Mononuclear cell (primary cell): ENCODE results near the gene AMY1C. TPM values are rescaled to one million over a fixed set of nuclear protein-coding genes. Genes with fewer than 3 reads are reported as not detected.
"Not testable (repeated sequence)": the region's sequence is repeated elsewhere in the genome, so short reads cannot be mapped to it uniquely, and the experiment has no call there.

ENCODE experiments used
- H3K27me3 ChIP-seq: 2 replicates; pipeline ENCODE4 v1.6.0; 2011; ENCODE audit warnings: low read length, control low read depth; ENCODE audit not compliant: insufficient read depth
- H3K4me1 ChIP-seq: 2 replicates; pipeline ENCODE4 v1.5.1; 2011; ENCODE audit warnings: mild to moderate bottlenecking, low read length, control low read depth; ENCODE audit not compliant: insufficient read depth
- H3K4me3 ChIP-seq: 2 replicates; pipeline ENCODE4 v1.5.1; 2011; ENCODE audit warnings: mild to moderate bottlenecking, low read length, moderate library complexity
- H3K9me3 ChIP-seq: 2 replicates; pipeline ENCODE4 v1.5.1; 2011; ENCODE audit warnings: low read depth, mild to moderate bottlenecking, control low read depth, low read length
- total RNA-seq: library from RNA; depleted of rRNA; stranded (reverse); fragments of >200 nt; gene quantifications from one replicate; pipeline ENCODE4 v1.2.3, GENCODE V29; 2012

AMY1C gene
- not detected for total RNA-seq

DNA sequence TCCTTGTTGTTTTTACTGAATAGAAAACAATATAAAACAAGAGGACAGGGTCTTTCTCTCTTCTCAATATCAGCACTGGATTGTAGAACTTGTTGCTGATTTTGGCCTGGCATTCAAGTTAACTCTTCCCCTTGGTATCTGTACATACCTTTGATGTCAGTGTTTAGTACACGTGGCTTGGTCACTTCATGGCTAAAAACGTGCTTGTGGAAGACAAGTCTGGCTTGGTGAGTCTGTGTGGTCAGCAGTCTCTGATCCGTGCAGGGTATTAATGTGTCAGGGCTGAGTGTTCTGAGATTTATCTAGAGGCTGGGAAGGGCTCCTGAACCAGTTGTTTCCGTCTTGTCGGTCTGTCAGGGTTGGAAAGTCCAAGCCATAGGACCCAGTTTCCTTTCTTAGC, at the start of gene AMY1C:
Gene AMY1C (plus strand): TSS at position 301 of the 400 bp plus-strand sequence. CDS start 572 bp downstream, outside the sequence.
- H3K4me1 ChIP-seq, H3K9me3 ChIP-seq, H3K4me3 ChIP-seq, H3K27me3 ChIP-seq: not testable (repeated sequence)

DNA sequence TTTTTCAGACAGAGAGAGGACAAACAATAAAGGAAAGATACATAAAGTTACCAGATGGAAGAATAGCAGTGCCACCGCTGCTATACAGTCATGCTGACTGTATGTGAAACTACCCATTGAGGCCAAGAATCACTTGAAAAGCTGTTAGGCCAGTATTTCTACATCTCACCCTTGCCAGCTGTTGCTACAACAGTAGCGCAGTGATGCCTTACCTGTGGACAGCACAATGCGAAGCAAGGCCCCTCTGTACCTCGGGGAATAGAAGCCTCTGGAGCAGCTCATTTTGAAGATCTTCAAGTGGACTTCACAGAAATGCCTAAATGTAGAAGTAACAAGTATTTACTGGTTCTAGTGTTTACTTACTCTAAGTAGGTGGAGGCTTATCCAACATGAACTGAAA, 49.0 kb upstream of the AMY1C start:
- not testable (repeated sequence) for H3K27me3 ChIP-seq, H3K4me3 ChIP-seq, H3K9me3 ChIP-seq, H3K4me1 ChIP-seq

DNA sequence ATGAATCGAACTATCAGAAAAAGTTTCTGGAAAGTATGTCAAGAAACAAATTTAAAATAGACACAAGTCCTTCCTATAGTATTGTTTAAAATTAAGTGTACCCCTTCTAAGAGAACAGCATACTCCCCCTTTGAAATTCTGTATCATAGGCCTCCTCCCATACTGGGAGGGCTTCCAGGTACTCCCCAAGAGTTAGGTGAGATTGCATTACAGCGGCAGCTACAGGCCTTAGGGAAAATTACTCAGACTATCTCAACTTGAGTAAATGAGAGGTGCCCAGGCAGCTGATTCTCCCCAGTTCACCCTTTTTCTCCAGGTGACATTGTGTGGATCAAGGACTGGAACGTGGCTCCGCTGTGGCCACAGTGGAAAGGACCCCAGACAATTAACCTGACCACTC, 48.4 kb upstream of the AMY1C start:
- not testable (repeated sequence) for H3K4me3 ChIP-seq, H3K27me3 ChIP-seq, H3K9me3 ChIP-seq, H3K4me1 ChIP-seq

DNA sequence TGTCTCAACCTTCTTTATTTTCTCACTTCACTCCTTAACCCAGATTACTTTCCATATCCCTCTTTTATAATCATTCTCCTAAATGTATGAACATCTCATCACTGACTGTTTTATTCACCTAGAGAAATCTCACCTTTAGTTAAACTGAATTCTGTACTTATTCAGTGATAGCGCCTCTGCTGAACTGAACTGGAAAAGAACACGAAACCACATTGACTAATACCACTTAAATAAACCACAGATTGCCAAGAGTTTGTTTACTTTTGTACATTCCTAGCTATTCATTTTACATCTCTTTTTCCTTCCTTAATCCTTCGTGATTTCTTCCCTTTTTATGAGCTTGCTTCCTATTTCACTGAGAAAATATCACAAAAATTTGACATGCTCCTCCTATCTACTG, 42.0 kb upstream of the AMY1C start:
- H3K4me1 ChIP-seq, H3K9me3 ChIP-seq, H3K27me3 ChIP-seq, H3K4me3 ChIP-seq: not testable (repeated sequence)

DNA sequence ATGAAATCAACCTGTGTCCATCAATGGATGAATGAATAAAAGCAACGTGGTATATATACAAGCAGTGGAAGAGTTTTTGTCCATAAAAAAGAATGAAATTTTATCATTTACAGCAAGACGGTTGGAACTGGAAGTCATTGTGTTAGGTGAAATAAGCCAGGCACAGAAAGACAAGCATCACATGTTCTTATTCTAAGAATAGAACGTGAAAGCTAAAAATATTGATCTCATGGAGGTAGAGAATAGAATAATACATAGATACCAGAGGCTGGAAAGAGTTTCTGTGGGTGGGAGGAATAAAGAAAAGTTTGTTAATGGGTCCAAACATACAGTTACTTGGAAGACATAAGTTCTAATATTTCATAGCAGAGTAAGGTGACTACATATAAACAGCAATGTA, 39.3 kb upstream of the AMY1C start:
- not testable (repeated sequence) for H3K27me3 ChIP-seq, H3K4me3 ChIP-seq, H3K9me3 ChIP-seq, H3K4me1 ChIP-seq

GRCh38 chr1:103717404-103717803, 32.3 kb upstream of the AMY1C start:
- H3K4me3 ChIP-seq, H3K27me3 ChIP-seq, H3K4me1 ChIP-seq, H3K9me3 ChIP-seq: not testable (repeated sequence)

DNA sequence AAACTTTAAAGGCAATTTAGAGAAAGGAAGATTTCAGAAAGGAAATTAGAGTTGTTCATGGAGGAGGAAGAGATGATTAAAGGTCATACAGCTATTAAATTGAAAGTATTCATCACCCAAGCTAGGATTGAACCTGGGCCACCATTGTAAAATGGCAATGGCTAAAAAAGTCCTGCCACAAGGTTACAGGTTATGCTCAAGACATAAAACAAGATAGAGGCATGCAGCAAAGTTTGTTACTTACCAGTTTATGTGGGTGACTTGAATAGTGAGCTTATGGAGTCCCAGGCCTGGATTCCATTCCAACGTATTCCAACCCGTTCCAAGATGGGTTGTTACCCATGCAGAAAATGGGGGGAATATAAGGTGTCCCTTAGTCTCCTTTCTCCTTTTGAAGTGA, 28.2 kb upstream of the AMY1C start:
- not testable (repeated sequence) for H3K9me3 ChIP-seq, H3K4me3 ChIP-seq, H3K27me3 ChIP-seq, H3K4me1 ChIP-seq

DNA sequence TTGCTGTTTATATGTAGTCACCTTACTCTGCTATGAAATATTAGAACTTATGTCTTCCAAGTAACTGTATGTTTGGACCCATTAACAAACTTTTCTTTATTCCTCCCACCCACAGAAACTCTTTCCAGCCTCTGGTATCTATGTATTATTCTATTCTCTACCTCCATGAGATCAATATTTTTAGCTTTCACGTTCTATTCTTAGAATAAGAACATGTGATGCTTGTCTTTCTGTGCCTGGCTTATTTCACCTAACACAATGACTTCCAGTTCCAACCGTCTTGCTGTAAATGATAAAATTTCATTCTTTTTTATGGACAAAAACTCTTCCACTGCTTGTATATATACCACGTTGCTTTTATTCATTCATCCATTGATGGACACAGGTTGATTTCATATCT, 14.4 kb upstream of the AMY1C start:
- not testable (repeated sequence) for H3K4me3 ChIP-seq, H3K4me1 ChIP-seq, H3K27me3 ChIP-seq, H3K9me3 ChIP-seq

- H3K4me3 ChIP-seq = not testable (repeated sequence)
Observed at GRCh38 chr1:103738031-103738430, 11.7 kb upstream of the AMY1C start.

GRCh38 chr1:103744449-103744848, 5.2 kb upstream of the AMY1C start:
- H3K27me3 ChIP-seq, H3K4me3 ChIP-seq, H3K9me3 ChIP-seq, H3K4me1 ChIP-seq: not testable (repeated sequence)

More at GRCh38 chr1:103738031-103738430, 11.7 kb upstream of the AMY1C start:
- not testable (repeated sequence) for H3K4me1 ChIP-seq, H3K9me3 ChIP-seq, H3K27me3 ChIP-seq

- H3K9me3 ChIP-seq, H3K27me3 ChIP-seq, H3K4me1 ChIP-seq, H3K4me3 ChIP-seq: not testable (repeated sequence)
Observed at GRCh38 chr1:103745040-103745439, 4.7 kb upstream of the AMY1C start.

DNA sequence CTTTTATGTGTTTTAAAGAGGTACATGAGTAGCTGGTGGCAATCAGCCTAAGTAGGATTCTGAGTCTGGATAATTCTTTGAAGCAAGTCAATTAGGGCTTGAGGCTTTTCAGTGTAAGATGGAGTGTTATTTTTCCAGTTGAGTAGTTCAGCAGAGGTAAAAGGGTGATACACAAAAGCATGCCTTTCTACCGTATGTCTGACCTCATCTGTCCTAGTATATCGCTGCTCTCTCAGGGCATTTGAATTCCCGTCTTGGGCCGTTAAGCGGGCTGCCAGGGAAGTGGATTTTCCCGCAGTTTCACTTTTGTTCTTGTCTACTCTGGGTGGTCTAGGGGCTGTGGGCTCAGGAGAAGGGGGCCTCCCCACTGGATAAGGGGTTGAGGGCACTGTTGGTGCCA, 1.4 kb upstream of the AMY1C start:
- H3K9me3 ChIP-seq = not testable (repeated sequence)

GRCh38 chr1:103761896-103762295, 12.2 kb downstream of the AMY1C start:
- Histone ChIP-seq H3K27me3 (no peaks in the 10 kb centered on the region), H3K9me3 (no peaks in the 10 kb centered on the region), H3K4me1 (no peaks in the 10 kb centered on the region), H3K4me3 (no peak overlapping the region)

More for the DNA sequence above, 1.4 kb upstream of the AMY1C start:
- not testable (repeated sequence) for H3K4me3 ChIP-seq, H3K4me1 ChIP-seq, H3K27me3 ChIP-seq

DNA sequence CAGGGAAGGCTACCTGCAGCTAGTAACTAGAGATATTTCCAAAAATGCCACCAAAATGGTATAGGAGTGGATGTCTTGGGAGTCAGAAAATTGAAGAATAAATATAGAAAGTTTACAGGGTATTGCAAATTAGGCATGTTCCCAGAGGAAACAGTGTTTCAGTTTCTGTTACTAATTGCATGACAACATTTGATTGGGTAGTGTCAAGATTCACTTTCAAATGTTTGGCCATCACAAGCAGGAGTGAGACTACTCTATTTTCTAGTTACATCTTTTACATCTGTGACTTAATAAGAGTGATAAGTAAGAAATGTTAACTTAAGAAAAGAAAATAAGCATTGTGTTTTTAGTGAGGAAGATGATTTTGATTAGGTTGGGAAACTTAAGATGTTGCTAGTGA, 30.2 kb downstream of the AMY1C start:
- H3K4me1 ChIP-seq = no peaks in the 10 kb centered on the region
- H3K27me3 ChIP-seq = no peaks in the 10 kb centered on the region
- H3K4me3 ChIP-seq = no peak overlapping the region
- no peaks in the 10 kb centered on the region for H3K9me3 ChIP-seq

DNA sequence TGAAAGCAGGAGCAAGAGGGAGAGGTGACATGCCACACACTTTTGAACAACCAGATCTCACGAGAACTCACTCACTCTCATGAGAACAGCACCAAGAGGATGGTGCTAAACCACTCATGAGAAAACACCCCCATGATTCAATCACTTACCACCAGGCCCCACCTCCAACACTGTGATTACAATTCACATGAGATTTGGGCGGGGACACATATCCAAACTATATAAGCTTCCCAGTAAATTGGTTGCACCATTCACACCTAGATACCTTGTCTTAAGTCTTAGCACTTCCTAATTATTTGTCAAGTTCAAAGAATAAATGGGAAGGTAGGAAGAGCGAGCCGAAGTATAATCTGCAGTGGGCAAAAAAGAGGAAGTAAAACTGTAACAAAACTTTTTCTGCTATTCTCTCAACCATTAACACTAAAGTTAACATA, 34.3 kb downstream of the AMY1C start:
- Histone ChIP-seq H3K9me3 (no peaks in the 10 kb centered on the region), H3K27me3 (no peaks in the 10 kb centered on the region), H3K4me3 (no peak overlapping the region), H3K4me1 (no peaks in the 10 kb centered on the region)

DNA sequence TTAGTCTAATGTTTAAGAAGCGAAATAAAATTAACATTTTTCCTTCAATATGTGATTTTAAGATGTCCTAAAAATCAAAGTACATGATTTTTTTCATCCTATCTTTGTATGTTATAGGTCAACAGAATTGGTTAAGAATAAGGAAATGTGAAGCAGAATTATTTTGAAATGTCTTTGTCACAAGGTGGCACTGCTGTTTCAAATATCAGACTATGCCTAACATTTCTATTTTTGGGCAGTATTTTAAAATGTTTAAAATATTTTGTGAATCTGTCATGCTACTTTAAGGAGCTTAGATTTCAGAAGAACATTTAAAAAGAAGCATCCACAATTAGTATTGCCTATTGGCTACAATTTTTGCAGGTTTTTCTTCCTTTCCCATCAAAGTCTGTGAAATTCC, 38.7 kb downstream of the AMY1C start:
- Histone ChIP-seq H3K9me3 (no peaks in the 10 kb centered on the region), H3K27me3 (no peaks in the 10 kb centered on the region), H3K4me3 (no peak overlapping the region), H3K4me1 (no peaks in the 10 kb centered on the region)

- H3K27me3 ChIP-seq = no peaks in the 10 kb centered on the region
Observed at GRCh38 chr1:103790172-103790571, 40.5 kb downstream of the AMY1C start.

More at GRCh38 chr1:103790172-103790571, 40.5 kb downstream of the AMY1C start:
- Histone ChIP-seq H3K9me3 (no peaks in the 10 kb centered on the region), H3K4me3 (no peak overlapping the region), H3K4me1 (no peaks in the 10 kb centered on the region)
